ENCODE data around the gene C14orf119.

C14orf119 gene

DNA sequence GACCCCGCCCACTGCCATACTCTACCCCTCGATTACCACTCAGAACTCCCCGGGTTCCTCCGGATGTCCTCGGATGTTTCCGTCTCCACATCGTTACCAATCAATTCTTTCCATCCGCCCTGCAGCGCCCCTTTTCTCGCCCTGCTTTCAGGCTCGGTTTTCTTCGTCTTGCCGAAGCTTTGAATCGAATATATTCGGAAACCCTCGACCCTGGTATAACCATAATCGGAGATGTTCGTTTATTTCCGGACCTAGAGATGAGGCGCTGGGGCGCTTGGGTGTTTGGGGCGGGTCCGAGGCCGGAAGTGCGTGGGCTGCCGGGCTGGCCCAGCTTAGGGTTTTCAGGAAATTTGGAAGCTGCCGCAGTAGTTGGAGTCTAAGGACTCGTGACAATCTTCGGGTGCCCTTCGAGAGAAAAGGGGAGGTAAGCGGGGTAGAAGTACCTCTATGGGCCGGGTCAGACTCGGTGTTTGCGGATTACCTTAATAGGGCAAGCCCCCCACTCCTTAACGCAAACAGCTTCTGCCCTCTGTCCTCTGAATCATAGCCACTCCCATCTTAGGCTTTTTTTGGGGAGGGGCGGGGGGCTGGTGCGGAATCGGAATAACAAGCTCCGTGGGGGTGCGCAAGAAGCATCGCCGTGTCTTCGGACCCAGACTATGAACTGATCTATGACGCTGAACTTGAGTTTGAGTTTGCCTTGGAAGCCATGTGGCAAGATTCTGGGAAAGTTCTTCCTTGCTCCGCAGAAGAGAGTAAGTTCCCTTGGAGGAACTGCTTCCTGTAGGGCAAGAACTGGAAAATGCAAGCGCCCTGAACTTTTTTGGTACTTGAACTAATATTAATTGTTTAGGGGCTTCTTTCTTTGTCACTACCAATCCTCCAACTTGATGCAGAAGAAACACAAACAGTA is at the start of gene C14orf119:
TSS of gene C14orf119 (plus strand) at position 310 of the 913 bp plus-strand sequence. CDS start 2,154 bp downstream, outside the sequence.
- DNase-seq: peak; percentile 100

DNA sequence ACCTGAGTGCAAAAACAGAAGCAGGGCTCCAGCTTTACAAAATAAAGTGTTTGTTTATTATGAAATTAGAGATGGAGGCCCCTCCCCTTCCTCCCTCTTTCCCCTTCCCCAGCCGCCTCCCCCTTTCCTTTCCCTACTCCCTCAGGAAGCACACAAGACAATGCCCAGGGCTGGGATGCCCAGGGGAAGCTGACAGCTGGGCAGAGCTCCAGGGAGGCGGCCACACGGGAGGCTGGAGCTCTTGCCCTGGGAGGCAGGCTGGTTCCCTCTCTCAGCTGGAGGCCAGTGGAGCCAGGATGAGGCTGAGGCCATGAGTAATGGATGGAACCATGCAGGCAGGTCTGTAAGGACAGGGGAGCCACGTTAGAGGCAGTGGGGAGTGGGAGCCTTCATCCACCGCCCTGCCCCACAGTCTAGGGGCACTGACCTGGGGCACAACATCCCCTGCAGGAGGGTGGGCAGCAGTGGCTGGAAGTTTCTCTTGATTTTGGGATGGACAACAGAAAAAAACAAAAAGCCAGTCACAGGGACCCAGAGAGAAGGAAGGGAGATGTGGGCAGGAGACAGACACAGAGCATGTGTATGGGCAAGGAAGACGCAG is 48.2 kb upstream of the C14orf119 start:
- DNase-seq: no peak

DNA sequence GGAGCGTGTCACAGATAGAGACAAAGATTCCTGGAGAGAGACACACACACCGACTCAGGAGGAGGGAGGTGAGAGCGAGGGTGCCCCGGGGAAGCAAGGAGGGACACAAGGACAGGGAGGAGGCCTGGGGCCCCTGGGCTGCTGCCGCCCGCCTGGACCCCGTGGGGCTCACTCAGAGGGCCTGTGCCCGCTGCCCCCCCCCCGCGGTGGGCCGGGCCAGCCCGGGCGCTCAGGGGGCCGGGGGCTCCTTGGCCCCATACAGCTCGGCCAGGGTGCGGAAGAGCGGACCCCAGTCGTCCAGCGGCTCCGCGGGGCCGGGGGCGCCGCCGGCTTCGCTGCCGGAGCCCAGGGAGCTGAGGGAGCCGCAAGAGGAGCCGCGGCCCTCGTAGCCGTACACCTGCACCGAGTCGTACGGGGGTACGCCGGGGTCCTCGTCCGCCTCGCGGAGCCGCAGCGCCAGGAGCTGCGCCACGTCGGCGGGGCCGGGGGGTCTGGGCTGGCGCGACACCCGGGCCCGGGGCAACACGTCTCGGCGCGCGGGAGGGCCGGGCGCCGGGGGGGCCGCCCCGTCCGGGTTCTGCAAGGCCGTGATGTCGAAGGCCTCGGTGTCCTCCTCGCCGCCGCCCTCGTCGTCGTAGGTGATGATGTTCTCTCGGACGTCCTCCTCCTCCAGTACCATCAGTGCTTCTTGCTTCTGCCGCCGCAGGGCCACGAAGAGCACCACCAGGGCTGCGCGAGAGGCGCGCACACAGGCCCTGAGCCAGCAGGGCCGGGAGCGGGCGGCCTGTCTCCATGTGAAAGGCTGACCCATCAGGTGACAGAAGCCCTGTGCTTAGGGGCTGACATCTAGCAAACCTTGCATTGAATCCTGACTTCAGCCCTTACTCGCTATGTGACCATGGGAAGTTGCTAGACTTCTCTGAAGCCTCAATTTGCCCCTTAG is 47.3 kb upstream of the C14orf119 start:
- DNase-seq: no peak

DNA sequence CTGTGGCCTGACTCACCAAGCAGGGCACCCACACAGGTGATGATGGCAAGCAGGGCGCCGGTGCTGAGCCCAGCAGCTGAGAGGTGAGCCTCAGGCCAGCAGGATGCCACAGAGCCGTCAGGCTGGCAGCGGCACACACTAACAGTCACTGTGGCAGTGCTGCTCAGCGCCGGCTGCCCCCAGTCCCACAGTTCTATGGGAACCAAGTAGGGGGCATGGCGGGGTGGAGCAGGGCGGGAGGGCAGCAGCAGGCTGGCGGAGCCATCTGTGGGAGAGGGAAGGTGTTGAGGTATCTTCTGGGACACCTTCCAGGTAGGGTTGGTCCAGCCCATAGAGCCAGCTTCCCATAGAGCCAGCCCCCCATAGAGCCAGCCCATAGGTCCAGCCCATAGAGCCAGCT is 46.3 kb upstream of the C14orf119 start:
- DNase-seq: no peak

GRCh38 chr14:23051141-23052057 is 43.9 kb upstream of the C14orf119 start:
- no peak for DNase-seq

DNA sequence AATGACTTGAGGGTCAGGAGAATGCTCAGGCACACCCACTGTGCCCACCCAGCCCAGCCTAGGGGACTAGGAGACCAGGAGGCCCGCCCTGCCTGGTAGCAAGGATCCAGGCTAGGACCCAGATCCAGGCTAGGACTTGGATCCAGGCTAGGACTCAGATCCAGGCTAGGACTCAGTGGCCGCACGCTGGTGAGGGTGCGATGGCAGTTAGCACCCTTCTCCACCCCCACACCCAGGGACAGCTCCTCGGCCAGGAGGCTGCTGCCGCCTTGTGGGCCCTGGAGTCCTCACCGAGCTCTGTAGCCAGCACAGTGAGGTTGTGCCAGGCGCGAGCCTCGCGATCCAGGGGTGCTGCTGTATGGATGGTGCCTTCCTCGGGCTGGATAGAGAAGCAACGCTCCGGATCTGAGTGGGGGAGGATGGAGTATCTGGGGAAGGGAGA is 43.1 kb upstream of the C14orf119 start:
- no peak for DNase-seq

DNA sequence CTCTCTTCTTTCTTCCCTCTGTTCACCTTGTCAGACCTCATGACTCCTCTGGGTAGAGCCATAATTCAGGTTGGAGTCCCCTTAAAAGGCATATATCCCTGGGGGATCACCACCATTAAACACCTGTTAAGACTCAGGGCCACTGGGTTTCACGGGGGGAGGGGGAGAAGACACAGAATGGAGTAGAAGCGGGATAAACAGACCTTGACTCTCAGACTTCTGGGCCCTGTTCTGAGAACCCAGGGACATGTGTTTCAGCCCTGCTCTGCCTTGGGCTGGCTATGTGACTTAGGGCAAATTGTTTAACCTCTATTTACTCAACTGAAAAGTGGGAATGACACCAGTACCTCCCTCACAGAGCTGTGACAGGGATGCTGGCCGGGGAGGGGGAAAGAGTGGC is 42.6 kb upstream of the C14orf119 start:
- no peak for DNase-seq

- DNase-seq: no peak
Observed at GRCh38 chr14:23053426-23053825, 41.9 kb upstream of the C14orf119 start.

GRCh38 chr14:23054000-23054811 is 41.1 kb upstream of the C14orf119 start:
- peak; percentile 28 for DNase-seq

DNA sequence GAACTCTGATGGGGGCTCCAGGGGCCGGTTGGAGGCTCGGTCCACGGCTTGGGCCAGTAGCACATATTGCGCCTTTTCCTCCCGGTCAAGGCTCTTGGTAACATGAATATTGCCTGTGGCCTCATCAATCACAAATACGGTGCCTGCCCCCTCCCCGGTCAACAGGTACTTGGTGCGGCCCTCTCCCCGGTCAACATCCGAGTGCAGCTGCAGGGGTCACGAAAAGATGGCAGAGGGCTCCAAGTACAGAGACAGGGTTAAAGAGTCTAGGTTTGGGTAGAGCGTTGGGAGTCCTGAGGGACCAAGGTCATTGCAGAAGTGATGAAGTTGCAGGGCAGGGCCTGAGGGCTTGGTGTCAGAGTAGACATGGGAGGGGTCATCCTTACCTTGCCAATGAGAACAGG is 40.2 kb upstream of the C14orf119 start:
- no peak for DNase-seq

GRCh38 chr14:23055621-23056144 is 39.6 kb upstream of the C14orf119 start:
- no peak for DNase-seq

- peak; percentile 67 for DNase-seq
Observed at GRCh38 chr14:23056145-23056955, 39.0 kb upstream of the C14orf119 start.

GRCh38 chr14:23056956-23057756 is 38.1 kb upstream of the C14orf119 start, which contains the start of gene CDH24:
TSS of gene CDH24 (minus strand) at chr14:23057520. CDS start at chr14:23055733, 1,787 bp downstream.
- peak; percentile 61 for DNase-seq

- peak; percentile 88 for DNase-seq
Observed at GRCh38 chr14:23057757-23058653, 37.3 kb upstream of the C14orf119 start.

- DNase-seq: no peak
Observed at GRCh38 chr14:23058654-23059504, 36.4 kb upstream of the C14orf119 start.

DNA sequence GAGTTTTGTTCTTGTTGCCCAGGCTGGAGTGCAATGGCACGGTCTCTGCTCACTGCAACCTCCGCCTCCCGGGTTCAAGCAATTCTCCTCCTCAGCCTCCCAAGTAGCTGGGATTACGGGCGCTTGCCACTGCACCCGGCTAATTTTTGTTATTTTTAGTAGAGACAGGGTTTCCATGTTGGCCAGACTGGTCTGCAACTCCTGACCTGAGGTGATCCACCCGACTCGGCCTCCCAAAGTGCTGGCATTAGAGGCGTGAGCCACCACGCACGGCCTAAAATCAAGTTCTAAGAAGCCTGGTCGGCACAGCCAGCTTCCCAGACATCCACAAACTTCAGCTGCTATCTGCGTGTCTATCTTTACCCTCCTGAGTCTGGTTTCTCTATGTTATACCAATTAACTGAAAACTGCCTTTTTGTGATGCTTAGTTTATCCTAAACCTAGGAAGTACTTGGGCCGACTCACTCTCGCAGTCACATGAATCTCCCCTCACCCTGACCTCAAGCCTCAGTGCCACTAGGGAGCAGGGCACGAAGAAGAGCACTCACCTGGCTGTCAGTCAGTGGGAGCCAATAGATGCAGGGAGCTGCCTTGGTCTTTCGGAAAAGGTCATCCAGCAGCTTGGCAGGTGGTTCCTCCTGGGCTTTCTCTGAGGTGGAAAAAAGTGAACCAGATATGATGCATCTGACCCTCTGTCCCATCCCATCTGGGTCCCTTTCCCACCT is 34.6 kb upstream of the C14orf119 start:
- no peak for DNase-seq

All from activated CD4-positive, alpha-beta T cell treated with anti-CD3 and anti-CD28 coated beads, Interleukin-2, amount 50 U/mL, for 1 hour (primary cell).